Ascending aorta (tissue), 2 donors: ENCODE results near the gene STRN. TPM values are rescaled to one million over a fixed set of nuclear protein-coding genes. Genes with fewer than 3 reads are reported as not detected.
"Not testable (repeated sequence)": the region's sequence is repeated elsewhere in the genome, so short reads cannot be mapped to it uniquely, and the experiment has no call there.

ENCODE experiments used
- DNase-seq, 2 donors: peaks; one replicate each; pipeline ENCODE4 v3.0.0-alpha.2; 2019; ENCODE audit warnings: low spot score in 2 of 2
- H3K27ac ChIP-seq, 2 donors: fragments of 200-600 bp; sonication (generic); one replicate each; pipeline ENCODE4 v1.5.1; 2016 to 2017; ENCODE audit warnings: mild to moderate bottlenecking in 1 of 2
- H3K27me3 ChIP-seq: fragments of 200-600 bp; sonication (generic); one replicate; pipeline ENCODE4 v1.5.1; 2017
- H3K36me3 ChIP-seq, 2 donors: fragments of 200-600 bp; sonication (generic); one replicate each; pipeline ENCODE4 v1.5.1; 2016
- H3K4me1 ChIP-seq, 2 donors: fragments of 200-600 bp; sonication (generic); one replicate each; pipeline ENCODE4 v1.5.1; 2016 to 2017; ENCODE audit warnings: mild to moderate bottlenecking in 1 of 2
- H3K4me3 ChIP-seq, 2 donors: fragments of 200-600 bp; sonication (generic); one replicate each; pipeline ENCODE4 v1.5.1; 2016 to 2017; ENCODE audit warnings: mild to moderate bottlenecking in 1 of 2
- H3K9me3 ChIP-seq, 2 donors: fragments of 200-600 bp; sonication (generic); one replicate each; pipeline ENCODE4 v1.5.1; 2016
- intact Hi-C: fragments of 100-400 bp; cut with DNase I; formaldehyde crosslinking; loops from one replicate; pipeline ENCODE4 v1.15.1; 2023
- total RNA-seq: library from RNA; depleted of rRNA; stranded (reverse); fragments of >200 nt; gene quantifications from one replicate; pipeline ENCODE4 v1.1.0, GENCODE V29; 2016
- TF ChIP-seq, protein P1 (sequence below), 3 experiments: fragments of 200-600 bp in 2 of 3; fragments of 450-650 bp in 1 of 3; sonication (generic) in 2 of 3; IDR thresholded peaks; one replicate each; pipeline ENCODE4 v1.5.1; 2016 to 2019; ENCODE audit warnings: antibody characterized with exemption in 3 of 3, mild to moderate bottlenecking in 1 of 3, moderate library complexity in 1 of 3

STRN gene
- total RNA-seq, 1 donor from 2014 or later, result 4.3 TPM

DNA sequence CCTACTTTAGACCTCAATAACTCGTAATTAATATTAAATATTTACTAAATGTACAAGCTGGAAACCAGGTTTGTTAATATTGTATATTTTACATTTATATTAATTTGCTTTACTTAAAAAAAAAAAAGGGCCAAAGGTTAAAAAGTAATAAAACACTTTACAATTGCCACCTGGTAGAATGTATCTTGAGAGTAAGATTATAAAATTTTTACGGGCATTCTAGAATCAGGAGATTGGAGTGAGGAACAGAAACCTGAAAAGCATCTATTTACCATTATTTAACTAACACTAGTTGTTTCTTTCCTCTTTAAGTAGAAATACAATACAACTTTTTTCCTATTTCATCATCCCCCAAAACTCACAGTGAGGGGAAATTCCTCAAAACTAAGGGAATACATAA, 15.6 kb upstream of the STRN start:
- Histone ChIP-seq H3K4me1 (no peaks in the 10 kb centered on the region), H3K36me3 (peaks cover 18 to 28% of the 10 kb centered on the region in 2 donors), H3K27me3 (no peaks in the 10 kb centered on the region), H3K27ac (no peak overlapping the region), H3K4me3 (no peak overlapping the region), H3K9me3 (no peaks in the 10 kb centered on the region)
- intact Hi-C loops, result no loop called here
- DNase-seq, result no peak
- TF ChIP-seq, protein P1, sequence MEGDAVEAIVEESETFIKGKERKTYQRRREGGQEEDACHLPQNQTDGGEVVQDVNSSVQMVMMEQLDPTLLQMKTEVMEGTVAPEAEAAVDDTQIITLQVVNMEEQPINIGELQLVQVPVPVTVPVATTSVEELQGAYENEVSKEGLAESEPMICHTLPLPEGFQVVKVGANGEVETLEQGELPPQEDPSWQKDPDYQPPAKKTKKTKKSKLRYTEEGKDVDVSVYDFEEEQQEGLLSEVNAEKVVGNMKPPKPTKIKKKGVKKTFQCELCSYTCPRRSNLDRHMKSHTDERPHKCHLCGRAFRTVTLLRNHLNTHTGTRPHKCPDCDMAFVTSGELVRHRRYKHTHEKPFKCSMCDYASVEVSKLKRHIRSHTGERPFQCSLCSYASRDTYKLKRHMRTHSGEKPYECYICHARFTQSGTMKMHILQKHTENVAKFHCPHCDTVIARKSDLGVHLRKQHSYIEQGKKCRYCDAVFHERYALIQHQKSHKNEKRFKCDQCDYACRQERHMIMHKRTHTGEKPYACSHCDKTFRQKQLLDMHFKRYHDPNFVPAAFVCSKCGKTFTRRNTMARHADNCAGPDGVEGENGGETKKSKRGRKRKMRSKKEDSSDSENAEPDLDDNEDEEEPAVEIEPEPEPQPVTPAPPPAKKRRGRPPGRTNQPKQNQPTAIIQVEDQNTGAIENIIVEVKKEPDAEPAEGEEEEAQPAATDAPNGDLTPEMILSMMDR (IDR thresholded peaks at IDR 0.05), result no peak

DNA sequence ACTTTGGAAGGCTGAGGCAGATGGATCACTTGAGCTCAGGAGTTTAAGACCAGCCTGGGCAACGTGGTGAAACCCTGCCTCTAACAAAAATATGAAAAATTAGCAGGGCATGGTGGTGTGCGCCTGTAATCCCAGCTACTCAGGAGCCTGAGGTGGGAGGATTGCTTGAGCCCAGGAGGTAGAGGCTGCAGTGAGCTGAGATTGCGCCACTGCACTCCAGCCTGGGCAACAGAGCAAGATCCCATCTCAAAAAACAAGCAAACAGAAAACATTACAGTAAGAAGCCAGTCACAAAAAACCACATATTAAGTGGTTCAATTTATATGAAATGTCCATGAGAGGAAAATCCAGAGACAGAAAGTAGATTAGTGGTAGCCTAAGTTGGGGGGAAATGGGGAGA, 12.7 kb upstream of the STRN start:
- DNase-seq, H3K4me1 ChIP-seq, H3K27me3 ChIP-seq, H3K27ac ChIP-seq, H3K4me3 ChIP-seq, intact Hi-C loops, H3K9me3 ChIP-seq: not testable (repeated sequence)
- H3K36me3 ChIP-seq, result peaks cover 18 to 22% of the 10 kb centered on the region in 2 donors

DNA sequence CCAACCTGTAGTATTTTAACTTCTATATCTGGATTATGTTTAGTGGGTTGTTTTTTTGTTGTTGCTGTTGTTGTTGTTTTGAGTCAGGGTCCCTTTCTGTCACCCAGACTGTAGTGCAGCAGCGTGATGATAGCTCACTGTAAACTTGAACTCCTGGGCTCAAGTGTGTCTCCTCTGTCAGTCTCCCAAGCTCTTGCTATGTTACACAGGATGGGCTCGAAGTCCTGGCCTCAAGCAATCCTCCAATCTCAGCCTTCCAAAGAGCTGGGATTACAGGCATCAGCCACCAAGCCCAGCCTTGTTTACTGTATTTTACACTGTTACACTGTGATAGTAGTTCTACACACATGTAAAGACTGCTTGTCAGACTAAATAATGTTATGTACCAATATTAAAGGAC, 9.7 kb upstream of the STRN start:
- DNase-seq, result no peak
- H3K36me3 ChIP-seq, result peaks cover 12 to 18% of the 10 kb centered on the region in 2 donors
- H3K27ac ChIP-seq, result no peak overlapping the region
- no peak overlapping the region for H3K4me3 ChIP-seq
- intact Hi-C loops, result no loop called here
- no peaks in the 10 kb centered on the region for H3K4me1 ChIP-seq
- H3K9me3 ChIP-seq, result no peaks in the 10 kb centered on the region
- TF ChIP-seq, protein P1 (IDR thresholded peaks at IDR 0.05), result no peak
- H3K27me3 ChIP-seq, result no peaks in the 10 kb centered on the region

DNA sequence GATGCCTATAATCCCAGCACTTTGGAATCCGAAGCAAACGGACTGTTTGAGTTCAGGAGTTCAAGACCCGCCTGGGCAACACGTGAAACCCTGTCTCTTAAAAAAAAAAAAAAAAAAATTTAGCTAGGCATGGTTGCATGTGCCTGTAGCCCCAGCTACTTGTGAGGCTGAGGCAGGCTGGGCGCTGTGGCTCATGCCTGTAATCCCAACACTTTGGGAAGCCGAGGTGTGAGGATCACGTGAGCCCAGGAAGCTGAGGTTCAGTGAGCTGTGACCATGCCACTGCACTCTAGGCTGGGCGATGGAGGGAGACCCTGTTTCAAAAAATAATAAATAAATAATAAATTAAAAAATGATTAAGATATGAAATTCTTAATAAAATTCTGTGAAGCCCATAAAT, 9.0 kb upstream of the STRN start:
- Histone ChIP-seq H3K36me3 (peaks cover 6 to 13% of the 10 kb centered on the region in 2 donors), H3K27me3 (no peaks in the 10 kb centered on the region), H3K4me1 (no peaks in the 10 kb centered on the region), H3K4me3 (no peak overlapping the region), H3K9me3 (no peaks in the 10 kb centered on the region), H3K27ac (no peak overlapping the region)
- TF ChIP-seq, protein P1 (IDR thresholded peaks at IDR 0.05), result no peak
- intact Hi-C loops, result no loop called here
- no peak for DNase-seq

DNA sequence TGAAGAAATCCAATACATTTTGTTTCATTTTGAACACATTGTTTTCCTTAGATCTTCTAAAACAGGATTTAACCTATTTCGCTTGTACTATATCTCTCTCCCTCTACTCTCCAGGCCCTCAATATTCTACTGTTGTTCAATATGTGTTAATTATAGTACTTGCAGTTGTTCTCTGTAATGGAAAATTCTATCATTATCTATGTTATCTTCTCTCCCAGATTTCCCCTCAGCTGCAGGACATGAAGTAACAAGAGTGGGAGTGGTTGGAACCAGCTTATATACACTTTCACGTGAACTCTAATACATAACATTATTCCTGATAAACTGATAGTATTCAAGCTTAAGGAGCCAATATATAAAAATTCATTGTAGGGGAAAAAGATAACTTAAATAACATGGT, 7.0 kb upstream of the STRN start:
- TF ChIP-seq, protein P1 (IDR thresholded peaks at IDR 0.05), result no peak
- H3K27ac ChIP-seq, result no peak overlapping the region
- intact Hi-C loops, result no loop called here
- no peak for DNase-seq
- no peaks in the 10 kb centered on the region for H3K4me1 ChIP-seq
- H3K4me3 ChIP-seq, result no peak overlapping the region
- no peaks in the 10 kb centered on the region for H3K36me3 ChIP-seq
- H3K27me3 ChIP-seq, result no peaks in the 10 kb centered on the region
- no peaks in the 10 kb centered on the region for H3K9me3 ChIP-seq

DNA sequence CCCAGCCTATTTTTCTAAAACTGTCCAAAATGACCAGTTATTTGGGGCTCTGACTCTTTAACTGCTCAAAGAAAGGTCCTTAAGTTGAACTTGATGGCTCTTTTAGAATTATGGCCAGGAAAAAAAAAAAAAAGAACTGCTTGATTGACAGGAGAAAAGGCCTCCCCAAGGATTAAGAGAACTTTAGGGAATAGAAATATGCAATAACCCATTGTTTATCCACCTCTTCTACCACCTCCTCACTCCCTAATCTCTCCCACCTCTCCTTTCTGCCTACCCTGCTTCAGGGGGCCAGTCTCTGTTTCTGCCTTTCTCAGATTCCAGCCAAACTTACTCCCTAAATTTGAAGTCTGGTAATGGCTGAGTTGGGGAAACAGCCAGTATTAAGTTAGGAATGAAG, 5.7 kb upstream of the STRN start:
- Histone ChIP-seq H3K9me3 (no peaks in the 10 kb centered on the region), H3K36me3 (no peaks in the 10 kb centered on the region), H3K27me3 (no peaks in the 10 kb centered on the region), H3K4me3 (no peak overlapping the region), H3K4me1 (no peaks in the 10 kb centered on the region), H3K27ac (no peak overlapping the region)
- intact Hi-C loops, result no loop called here
- TF ChIP-seq, protein P1 (IDR thresholded peaks at IDR 0.05), result no peak
- no peak for DNase-seq
